Measurements from ENCODE around the gene PTPRD.
"Not testable (repeated sequence)": the region's sequence is repeated elsewhere in the genome, so short reads cannot be mapped to it uniquely, and the experiment has no call there.

PTPRD gene

GRCh38 chr9:9004810-9005209, 1608.0 kb downstream of the PTPRD start:
- no peak for DNase-seq (ENCODE audit: low read depth)

DNA sequence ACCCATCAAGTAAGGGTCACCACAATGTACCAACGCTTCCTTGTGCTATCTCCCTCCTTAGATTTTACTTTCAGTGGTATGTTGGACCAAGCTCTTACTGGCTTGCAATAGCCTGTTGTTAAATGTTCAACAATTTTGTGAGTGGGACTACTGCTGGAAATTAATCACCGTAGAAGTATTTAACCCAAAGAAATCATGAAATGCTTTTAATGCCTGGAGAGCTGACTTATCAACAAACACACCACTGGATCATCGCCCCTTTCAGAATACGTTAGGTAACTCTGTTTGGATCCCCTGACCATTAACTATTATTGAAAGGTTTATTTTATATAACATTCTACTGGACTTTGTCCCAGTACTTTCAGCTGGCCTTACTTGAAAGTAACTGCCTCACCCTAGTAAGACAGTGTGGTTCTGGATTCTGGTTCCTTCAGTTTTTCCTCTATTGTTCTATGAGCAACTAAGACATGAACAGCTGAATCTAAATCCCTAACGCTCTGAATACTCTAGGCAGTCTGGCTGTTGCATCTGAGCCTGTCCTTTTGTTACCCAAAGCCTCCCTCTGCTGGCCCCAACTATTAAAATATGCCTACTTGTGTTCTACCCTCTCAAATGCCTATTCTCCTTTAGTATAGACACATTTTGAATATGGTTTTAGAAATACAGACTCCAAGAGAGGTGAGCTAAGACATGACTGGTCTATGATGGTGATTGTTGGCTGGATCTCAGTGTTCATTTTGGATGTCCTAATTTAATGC, 1609.8 kb downstream of the PTPRD start:
- DNase-seq (ENCODE audit: low read depth) = no peak

- no peak for DNase-seq (ENCODE audit: low read depth)
Measured at GRCh38 chr9:8980496-8981013, 1632.2 kb downstream of the PTPRD start.

GRCh38 chr9:8978334-8978733, 1634.5 kb downstream of the PTPRD start:
- DNase-seq (ENCODE audit: low read depth) = no peak

DNA sequence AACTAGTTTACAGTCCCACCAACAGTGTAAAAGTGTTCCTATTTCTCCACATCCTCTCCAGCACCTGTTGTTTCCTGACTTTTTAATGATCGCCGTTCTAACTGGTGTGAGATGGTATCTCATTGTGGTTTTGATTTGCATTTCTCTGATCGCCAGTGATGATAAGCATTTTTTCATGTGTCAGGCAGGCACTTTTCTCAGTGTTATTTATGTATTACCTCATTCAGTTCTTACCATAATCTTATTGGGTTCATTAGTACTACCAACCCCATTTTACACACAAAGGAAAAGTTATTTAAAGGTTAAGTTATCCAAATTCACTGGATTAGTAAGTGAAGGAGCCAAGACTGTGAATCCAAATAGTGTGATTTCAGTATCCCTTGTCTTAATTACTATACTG, 1644.5 kb downstream of the PTPRD start:
- not testable (repeated sequence) for DNase-seq (ENCODE audit: low read depth)

DNA sequence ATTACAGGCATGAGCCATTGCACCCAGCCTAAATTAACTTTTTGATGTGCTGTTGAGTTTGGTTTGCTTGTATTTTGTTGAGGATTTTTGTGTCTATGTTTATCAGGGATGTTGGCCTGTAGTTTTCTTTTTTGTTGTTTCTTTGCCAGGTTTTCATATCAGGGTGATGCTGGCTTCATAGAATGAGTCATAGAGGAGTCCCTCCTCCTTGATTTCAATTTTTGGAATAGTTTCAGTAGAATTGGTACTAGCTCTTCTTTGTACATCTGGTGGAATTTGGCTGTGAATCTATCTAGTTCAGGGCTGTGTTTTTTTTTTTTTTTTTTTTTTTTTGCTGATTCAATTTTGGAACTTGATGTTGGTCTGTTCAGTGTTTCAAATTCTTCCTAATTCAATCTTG, 1648.9 kb downstream of the PTPRD start:
- DNase-seq (ENCODE audit: low read depth) = no peak

DNA sequence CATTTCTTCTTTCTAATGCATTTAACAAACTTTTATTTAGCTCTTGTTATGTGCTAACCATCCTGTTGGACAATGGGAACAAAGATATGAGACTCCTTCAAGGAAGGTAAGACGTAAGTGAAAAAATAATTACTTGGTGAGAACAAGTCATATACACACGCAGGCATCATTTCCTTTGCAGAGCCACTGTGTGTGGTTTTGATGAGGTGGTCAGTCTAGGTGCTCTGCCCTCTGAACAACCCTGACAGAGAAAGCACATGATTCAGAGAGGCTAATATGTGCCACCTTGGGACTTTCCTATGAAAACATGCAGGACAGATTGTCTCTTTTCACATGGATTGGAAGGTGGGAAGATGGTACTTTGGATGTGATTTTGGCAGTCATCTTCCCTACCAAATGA, 1650.7 kb downstream of the PTPRD start:
- no peak for DNase-seq (ENCODE audit: low read depth)

DNA sequence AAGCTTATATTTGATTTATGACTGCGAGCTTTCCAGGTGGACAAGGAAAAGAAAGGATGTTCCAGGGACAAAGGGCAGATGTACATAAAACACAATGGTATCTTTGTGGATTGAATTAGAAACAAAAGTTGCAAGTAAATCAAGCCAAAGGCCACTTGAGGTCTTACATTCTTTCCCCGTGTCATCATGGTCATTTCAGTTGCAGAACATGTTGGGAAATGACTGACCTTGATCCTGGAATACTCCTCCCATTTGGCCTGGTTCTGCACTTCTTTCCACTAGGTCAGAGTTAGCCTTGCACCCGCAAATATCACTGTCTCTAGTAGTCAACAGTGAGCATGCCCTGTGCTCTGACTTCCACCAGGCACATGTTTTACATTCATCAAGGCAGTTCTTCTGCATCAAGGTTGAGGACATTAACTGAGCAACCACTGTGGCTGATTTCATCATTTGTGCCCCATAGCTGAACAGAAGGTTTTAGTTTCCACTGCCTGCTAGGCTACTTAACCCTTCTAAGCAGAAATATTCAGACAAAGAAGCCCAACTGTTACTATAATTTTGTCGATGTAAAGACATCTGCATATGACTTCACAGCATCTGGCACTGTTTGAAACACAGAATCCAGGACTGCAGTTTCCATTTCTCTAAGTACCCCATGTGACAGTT, 1651.5 kb downstream of the PTPRD start:
- DNase-seq (ENCODE audit: low read depth) = no peak

DNA sequence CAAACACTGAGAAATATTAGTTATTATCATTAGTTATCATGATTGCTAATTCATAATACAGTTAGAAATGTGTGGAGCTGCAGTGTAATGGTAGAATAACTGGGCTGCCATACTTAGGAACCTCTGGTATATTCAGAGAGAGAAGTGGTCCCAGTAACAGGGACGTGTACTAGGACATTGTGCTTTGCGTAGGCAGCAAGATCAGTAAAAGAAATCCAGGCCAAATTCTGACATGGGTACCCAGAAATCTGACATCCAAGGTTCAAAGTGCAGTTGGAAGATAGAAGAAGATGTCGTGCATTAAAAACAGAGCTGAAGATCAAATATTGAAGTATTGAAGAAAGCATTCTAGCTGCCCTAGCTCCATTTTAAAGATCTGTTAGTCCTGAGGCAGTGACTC, 1652.5 kb downstream of the PTPRD start:
- no peak for DNase-seq (ENCODE audit: low read depth)

DNA sequence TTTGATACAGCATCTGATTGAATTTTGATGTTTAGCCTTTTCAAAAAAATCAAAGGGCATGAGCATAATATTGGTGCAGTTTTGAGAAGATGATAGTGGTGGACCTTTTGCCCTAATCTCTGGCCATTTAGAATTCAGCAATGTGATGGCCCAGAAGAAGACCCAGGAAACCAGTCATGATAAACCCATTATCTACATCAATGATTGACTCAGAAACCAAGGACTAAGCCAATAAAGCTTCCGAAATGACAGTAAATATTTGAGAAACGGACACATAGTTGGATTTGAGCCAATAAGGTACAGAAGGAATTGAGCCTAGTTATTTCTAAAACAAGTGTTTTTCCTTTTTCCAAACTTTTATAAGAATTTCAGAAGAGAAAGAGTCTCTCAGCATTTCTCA, 1654.4 kb downstream of the PTPRD start:
- no peak for DNase-seq (ENCODE audit: low read depth)

DNA sequence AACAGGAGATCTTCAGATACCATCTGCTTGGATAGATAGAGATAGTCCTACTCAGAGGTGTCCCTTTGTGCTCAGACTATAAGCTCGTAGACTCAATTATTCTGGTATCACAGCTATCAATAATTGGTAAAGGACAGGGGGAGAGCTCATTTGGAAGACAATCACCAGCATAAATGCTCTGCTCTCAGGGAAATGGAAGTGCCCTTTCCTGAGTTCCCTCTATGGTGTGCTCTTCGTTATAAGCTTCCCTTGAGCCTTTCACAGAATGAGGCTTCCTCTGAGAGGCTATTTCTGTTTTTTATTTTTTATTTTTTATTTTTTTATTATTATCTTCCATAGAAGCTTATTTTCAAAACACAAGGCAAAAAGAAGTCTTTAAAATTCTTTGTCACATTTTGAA, 1657.5 kb downstream of the PTPRD start:
- no peak for DNase-seq (ENCODE audit: low read depth)

- DNase-seq (ENCODE audit: low read depth) = no peak
Measured at GRCh38 chr9:8946461-8946860, 1666.3 kb downstream of the PTPRD start.

GRCh38 chr9:8943392-8943791, 1669.4 kb downstream of the PTPRD start:
- no peak for DNase-seq (ENCODE audit: low read depth)

DNA sequence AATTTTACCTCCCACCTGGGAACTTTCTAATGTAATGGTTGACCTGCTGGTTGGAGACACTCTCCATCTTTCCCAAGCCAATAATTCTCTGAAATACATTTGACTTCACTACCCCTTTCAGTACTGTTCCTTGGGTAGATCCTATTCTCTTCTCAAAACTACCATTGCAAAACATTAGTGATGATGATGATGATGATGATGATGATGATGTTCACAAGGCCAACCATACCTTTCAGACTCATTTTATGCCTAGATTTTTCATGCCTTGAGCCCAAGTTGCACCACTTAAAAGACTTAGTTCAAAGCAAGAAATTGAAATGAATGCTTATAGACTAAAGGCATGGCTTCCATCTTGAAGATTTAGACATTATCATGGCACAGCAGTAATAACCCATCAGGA, 1672.2 kb downstream of the PTPRD start:
- DNase-seq (ENCODE audit: low read depth) = no peak

DNA sequence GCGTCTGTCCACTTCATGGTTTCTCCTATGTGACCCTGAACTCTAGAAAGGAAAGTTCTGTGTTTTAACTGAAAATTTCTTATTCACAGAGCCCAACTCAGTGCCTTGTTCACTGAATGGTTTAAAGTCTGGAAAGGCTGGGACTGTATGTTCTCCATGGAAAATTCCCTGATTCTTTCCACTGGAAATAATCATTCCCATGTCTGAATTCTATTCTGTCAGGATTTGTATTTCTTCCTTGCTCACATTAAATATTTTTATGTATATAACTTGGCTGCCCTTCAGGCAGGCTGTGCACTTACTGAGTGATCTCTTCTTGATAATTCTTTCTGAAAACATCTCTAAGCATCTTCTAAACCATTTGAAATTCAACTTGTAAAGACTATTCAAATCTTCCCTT, 1686.3 kb downstream of the PTPRD start:
- no peak for DNase-seq (ENCODE audit: low read depth)

- no peak for DNase-seq (ENCODE audit: low read depth)
Measured at GRCh38 chr9:8924562-8924961, 1688.2 kb downstream of the PTPRD start.

- not testable (repeated sequence) for DNase-seq (ENCODE audit: low read depth)
Measured at GRCh38 chr9:8920478-8921183, 1692.2 kb downstream of the PTPRD start.

- DNase-seq (ENCODE audit: low read depth) = no peak
Measured at GRCh38 chr9:8917956-8918739, 1694.7 kb downstream of the PTPRD start.

- DNase-seq (ENCODE audit: low read depth) = no peak
Measured at GRCh38 chr9:8916771-8917170, 1696.0 kb downstream of the PTPRD start.

GRCh38 chr9:8907868-8908267, 1704.9 kb downstream of the PTPRD start:
- DNase-seq (ENCODE audit: low read depth) = no peak

GRCh38 chr9:8905731-8906130, 1707.1 kb downstream of the PTPRD start:
- no peak for DNase-seq (ENCODE audit: low read depth)

Data from GM04504 (cell line).